Measurements from ENCODE around the gene ACVR1. TPM values are rescaled to one million over a fixed set of nuclear protein-coding genes. Genes with fewer than 3 reads are reported as not detected.

The ACVR1 gene
- total RNA-seq, 1 donor from 2014 or later = 17.1 TPM

GRCh38 chr2:157838442-157839161, 37.5 kb downstream of the ACVR1 start:
- FAIRE-seq = no peak
- TF ChIP-seq CTCF (IDR thresholded peaks at IDR 0.05; ENCODE audit: insufficient read depth, low read length, severe bottlenecking) = no peak
- Histone ChIP-seq H3K4me3 (ENCODE audit: low read depth, low read length) (no peak overlapping the region), H3K36me3 (ENCODE audit: control insufficient read depth, insufficient read depth, low read length) (peaks cover 3% of the 10 kb centered on the region), H3K27me3 (ENCODE audit: control insufficient read depth, insufficient read depth, low read length) (no peaks in the 10 kb centered on the region)
- DNase-seq (ENCODE audit: low read depth) = peak; percentile 85

- no peak for FAIRE-seq
- Histone ChIP-seq H3K36me3 (ENCODE audit: control insufficient read depth, insufficient read depth, low read length) (peaks cover 3% of the 10 kb centered on the region), H3K27me3 (ENCODE audit: control insufficient read depth, insufficient read depth, low read length) (no peaks in the 10 kb centered on the region), H3K4me3 (ENCODE audit: low read depth, low read length) (no peak overlapping the region)
- DNase-seq (ENCODE audit: low read depth) = no peak
- no peak for TF ChIP-seq CTCF (IDR thresholded peaks at IDR 0.05; ENCODE audit: insufficient read depth, low read length, severe bottlenecking)
Measured at GRCh38 chr2:157837851-157838441, 38.2 kb downstream of the ACVR1 start.

- Histone ChIP-seq H3K4me3 (ENCODE audit: low read depth, low read length) (no peak overlapping the region), H3K36me3 (ENCODE audit: control insufficient read depth, insufficient read depth, low read length) (peaks cover 3% of the 10 kb centered on the region), H3K27me3 (ENCODE audit: control insufficient read depth, insufficient read depth, low read length) (no peaks in the 10 kb centered on the region)
- TF ChIP-seq CTCF (IDR thresholded peaks at IDR 0.05; ENCODE audit: insufficient read depth, low read length, severe bottlenecking) = no peak
- FAIRE-seq = no peak
- DNase-seq (ENCODE audit: low read depth) = no peak
Measured at GRCh38 chr2:157836531-157836930, 39.6 kb downstream of the ACVR1 start.

- Histone ChIP-seq H3K27me3 (ENCODE audit: control insufficient read depth, insufficient read depth, low read length) (no peaks in the 10 kb centered on the region), H3K4me3 (ENCODE audit: low read depth, low read length) (no peak overlapping the region), H3K36me3 (ENCODE audit: control insufficient read depth, insufficient read depth, low read length) (peaks cover 3% of the 10 kb centered on the region)
- no peak for TF ChIP-seq CTCF (IDR thresholded peaks at IDR 0.05; ENCODE audit: insufficient read depth, low read length, severe bottlenecking)
- no peak for DNase-seq (ENCODE audit: low read depth)
- FAIRE-seq = no peak
Measured at GRCh38 chr2:157835425-157835824, 40.7 kb downstream of the ACVR1 start.

- no peak for FAIRE-seq
- TF ChIP-seq CTCF (IDR thresholded peaks at IDR 0.05; ENCODE audit: insufficient read depth, low read length, severe bottlenecking) = no peak
Measured at GRCh38 chr2:157835006-157835405, 41.1 kb downstream of the ACVR1 start.

More at GRCh38 chr2:157835006-157835405, 41.1 kb downstream of the ACVR1 start:
- H3K27me3 ChIP-seq (ENCODE audit: control insufficient read depth, insufficient read depth, low read length) = no peaks in the 10 kb centered on the region
- no peak overlapping the region for H3K4me3 ChIP-seq (ENCODE audit: low read depth, low read length)
- H3K36me3 ChIP-seq (ENCODE audit: control insufficient read depth, insufficient read depth, low read length) = peaks cover 3% of the 10 kb centered on the region
- DNase-seq (ENCODE audit: low read depth) = no peak
